Kidney tubule cell (primary cell): Measurements from ENCODE around the gene CHMP4A.

Experiments
- DNase-seq: peaks from one replicate; pipeline ENCODE4 v3.0.0-alpha.2; 2018; ENCODE audit warnings: low spot score

CHMP4A gene

GRCh38 chr14:24212924-24213865, at the start of gene CHMP4A:
CHMP4A (minus strand) TSS chr14:24213488; CDS start chr14:24213439, 49 bp downstream.
- peak; percentile 99 for DNase-seq

GRCh38 chr14:24261969-24262327, 48.7 kb upstream of the CHMP4A start:
- DNase-seq = no peak

GRCh38 chr14:24261256-24261968, 48.1 kb upstream of the CHMP4A start:
- no peak for DNase-seq

- DNase-seq = no peak
Measured at GRCh38 chr14:24260780-24261157, 47.5 kb upstream of the CHMP4A start.

GRCh38 chr14:24260026-24260779, 46.9 kb upstream of the CHMP4A start:
- DNase-seq = no peak

GRCh38 chr14:24259282-24260025, 46.2 kb upstream of the CHMP4A start:
- DNase-seq = peak; percentile 15

GRCh38 chr14:24258548-24259265, 45.4 kb upstream of the CHMP4A start:
- no peak for DNase-seq

GRCh38 chr14:24258119-24258518, 44.8 kb upstream of the CHMP4A start:
- DNase-seq = no peak

GRCh38 chr14:24256960-24257359, 43.7 kb upstream of the CHMP4A start:
- DNase-seq = no peak

GRCh38 chr14:24255931-24256711, 42.8 kb upstream of the CHMP4A start:
- DNase-seq = no peak

- DNase-seq = no peak
Measured at GRCh38 chr14:24255438-24255837, 42.1 kb upstream of the CHMP4A start.

GRCh38 chr14:24254630-24255392, 41.5 kb upstream of the CHMP4A start:
- DNase-seq = no peak

- DNase-seq = no peak
Measured at GRCh38 chr14:24253936-24254335, 40.6 kb upstream of the CHMP4A start.

- DNase-seq = peak; percentile 30
Measured at GRCh38 chr14:24252289-24253124, 39.2 kb upstream of the CHMP4A start.

- DNase-seq = peak; percentile 91
Measured at GRCh38 chr14:24251880-24252288, 38.6 kb upstream of the CHMP4A start.

- no peak for DNase-seq
Measured at GRCh38 chr14:24250354-24250753, 37.1 kb upstream of the CHMP4A start.

- DNase-seq = no peak
Measured at GRCh38 chr14:24249230-24250021, 36.1 kb upstream of the CHMP4A start.

- DNase-seq = no peak
Measured at GRCh38 chr14:24247422-24247821, 34.1 kb upstream of the CHMP4A start.
